C4-2B (cell line): ENCODE data around the gene MRC2.

Experiments
- CTCF ChIP-seq: fragments of 450-650 bp; conservative IDR thresholded peaks from 2 replicates; pipeline ENCODE4 v1.5.1; 2017; ENCODE audit warnings: mild to moderate bottlenecking
- ZFX ChIP-seq: fragments of 450-650 bp; IDR thresholded peaks from 2 replicates; pipeline ENCODE4 v1.6.1; 2017

- TF ChIP-seq CTCF, result no peak
- no peak for TF ChIP-seq ZFX
Observed at GRCh38 chr17:62708587-62708986, 81.1 kb downstream of the MRC2 start.
